GM19239 (cell line): ENCODE results near the gene ZNF516.

Experiments used
- DNase-seq: peaks from one replicate; pipeline ENCODE4 v3.0.0; 2011; ENCODE audit warnings: low spot score; ENCODE audit not compliant: insufficient read length
- FAIRE-seq: peaks from 2 replicates; lab custom pipeline; 2011; peaks lifted over from hg19 to GRCh38; lab: Jason Lieb, UNC

The ZNF516 gene

GRCh38 chr18:76515576-76515975 is 20.5 kb upstream of the ZNF516 start:
- no peak for FAIRE-seq
- no peak for DNase-seq

- FAIRE-seq (no peak), DNase-seq (no peak)
These were observed 19.5 kb upstream of the ZNF516 start for GRCh38 chr18:76514573-76514972.

GRCh38 chr18:76507830-76508385 is 12.9 kb upstream of the ZNF516 start:
- FAIRE-seq (no peak), DNase-seq (no peak)

GRCh38 chr18:76506974-76507764 is 12.1 kb upstream of the ZNF516 start:
- DNase-seq (no peak), FAIRE-seq (no peak)

GRCh38 chr18:76506395-76506794 is 11.4 kb upstream of the ZNF516 start:
- FAIRE-seq (no peak), DNase-seq (no peak)

- FAIRE-seq: no peak
- DNase-seq: no peak
These were observed 10.6 kb upstream of the ZNF516 start for GRCh38 chr18:76505614-76506013.

- DNase-seq (no peak), FAIRE-seq (no peak)
These were observed 9.7 kb upstream of the ZNF516 start for GRCh38 chr18:76504749-76505148.

- FAIRE-seq: no peak
These were observed 8.8 kb upstream of the ZNF516 start for GRCh38 chr18:76503649-76504386.

GRCh38 chr18:76502551-76502950 is 7.5 kb upstream of the ZNF516 start:
- FAIRE-seq (no peak), DNase-seq (no peak)

More at GRCh38 chr18:76503649-76504386, 8.8 kb upstream of the ZNF516 start:
- no peak for DNase-seq

- DNase-seq (no peak), FAIRE-seq (peak; percentile 100)
These were observed 4.7 kb upstream of the ZNF516 start for GRCh38 chr18:76499637-76500340.

- DNase-seq (no peak), FAIRE-seq (no peak)
These were observed 4.0 kb upstream of the ZNF516 start for GRCh38 chr18:76499021-76499420.

- DNase-seq (no peak), FAIRE-seq (no peak)
These were observed 3.0 kb upstream of the ZNF516 start for GRCh38 chr18:76498064-76498463.

GRCh38 chr18:76497021-76497420 is 2.0 kb upstream of the ZNF516 start:
- FAIRE-seq (no peak), DNase-seq (no peak)

- DNase-seq (no peak), FAIRE-seq (peak; percentile 42)
These were observed 1.3 kb upstream of the ZNF516 start for GRCh38 chr18:76496194-76496890.

- DNase-seq: no peak
- FAIRE-seq: peak; percentile 82
These were observed 572 bp upstream of the ZNF516 start for GRCh38 chr18:76495435-76496193.

- DNase-seq (no peak), FAIRE-seq (peak; percentile 52)
These were observed 624 bp downstream of the ZNF516 start for GRCh38 chr18:76494231-76495005.

GRCh38 chr18:76493213-76494161 is 1.6 kb downstream of the ZNF516 start:
- FAIRE-seq (no peak), DNase-seq (peak; percentile 65)
